Activated naive CD4-positive, alpha-beta T cell treated with anti-CD3 and anti-CD28 coated beads, Interleukin-2, amount 50 U/mL, for 72 hours (primary cell): ENCODE results near the gene CC2D2A. TPM values are rescaled to one million over a fixed set of nuclear protein-coding genes. Genes with fewer than 3 reads are reported as not detected.
A peak's percentile ranks its signal among the peaks of the same experiment; 100 is the strongest.

ENCODE experiments used
- ATAC-seq, 2 donors: fragments of 150-1000 bp; cut with Tn5 transposase; 2 replicates each; pipeline ENCODE4 v1.10.0; 2021; ENCODE audit warnings: mild to moderate bottlenecking in 2 of 2, moderate library complexity in 2 of 2
- DNase-seq, 2 donors: peaks; one replicate each; pipeline ENCODE4 v3.0.0; 2021 to 2022; ENCODE audit warnings: low spot score in 2 of 2
- H3K27ac Mint-ChIP-seq, 2 donors: one replicate each; pipeline ENCODE4 v1.8.0; 2022; ENCODE audit warnings: mild to moderate bottlenecking in 2 of 2, mixed read lengths in 2 of 2
- H3K36me3 Mint-ChIP-seq, 2 donors: one replicate each; pipeline ENCODE4 v1.8.0; 2022; ENCODE audit warnings: mixed read lengths in 2 of 2
- H3K9me3 Mint-ChIP-seq, 2 donors: one replicate each; pipeline ENCODE4 v1.8.0; 2022; ENCODE audit warnings: mixed read lengths in 2 of 2
- total RNA-seq, 2 donors: library from RNA; stranded (reverse); gene quantifications; one replicate each; pipeline ENCODE4 v1.2.3, GENCODE V29; 2022

CC2D2A gene
- total RNA-seq, 2 donors from 2014 or later: not detected

DNA sequence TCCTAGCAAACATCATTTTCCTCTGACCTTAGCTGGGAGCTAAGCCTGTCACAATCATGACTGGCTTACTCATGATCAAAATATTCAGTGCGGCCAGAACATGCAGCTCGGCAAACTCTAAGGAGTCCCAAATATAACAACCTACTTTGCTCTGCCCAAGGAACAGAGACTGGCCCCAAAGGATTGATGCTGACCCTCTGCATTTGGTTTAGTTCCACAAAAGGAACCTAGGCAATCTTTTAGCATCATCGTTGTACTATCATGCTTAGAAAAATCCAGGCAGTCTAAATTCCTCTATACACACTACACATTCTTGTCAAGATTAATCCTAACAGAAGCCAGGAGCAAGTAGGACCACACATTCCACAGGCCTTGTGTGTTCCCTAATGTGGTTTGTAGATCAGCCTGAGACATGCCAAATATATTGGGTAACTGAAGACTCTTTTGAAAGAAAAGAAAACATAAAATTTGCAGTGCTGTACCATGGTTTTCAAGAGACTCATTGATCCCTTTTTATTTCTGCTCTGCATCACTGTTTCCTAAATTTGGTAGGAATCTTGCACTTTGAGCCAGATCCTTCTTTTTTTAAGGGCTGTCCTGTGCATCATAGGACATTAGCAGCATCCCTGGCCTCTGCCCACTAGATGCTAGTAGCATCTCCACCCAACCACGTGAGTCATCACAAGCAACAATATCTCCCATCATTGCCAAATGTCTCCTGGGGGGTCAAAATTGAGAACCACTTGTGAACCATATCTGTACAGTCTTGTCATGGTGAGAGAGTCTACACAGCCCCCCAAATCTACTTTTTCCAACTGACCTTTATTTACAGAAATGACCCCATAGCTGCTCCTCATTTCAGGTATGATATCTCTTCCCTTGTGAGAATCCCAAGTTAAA, 17.6 kb upstream of the CC2D2A start:
- H3K27ac Mint-ChIP-seq: no peak overlapping the region
- no peak for DNase-seq
- no peak for ATAC-seq
- H3K36me3 Mint-ChIP-seq: no peaks in the 10 kb centered on the region
- H3K9me3 Mint-ChIP-seq: no peaks in the 10 kb centered on the region

DNA sequence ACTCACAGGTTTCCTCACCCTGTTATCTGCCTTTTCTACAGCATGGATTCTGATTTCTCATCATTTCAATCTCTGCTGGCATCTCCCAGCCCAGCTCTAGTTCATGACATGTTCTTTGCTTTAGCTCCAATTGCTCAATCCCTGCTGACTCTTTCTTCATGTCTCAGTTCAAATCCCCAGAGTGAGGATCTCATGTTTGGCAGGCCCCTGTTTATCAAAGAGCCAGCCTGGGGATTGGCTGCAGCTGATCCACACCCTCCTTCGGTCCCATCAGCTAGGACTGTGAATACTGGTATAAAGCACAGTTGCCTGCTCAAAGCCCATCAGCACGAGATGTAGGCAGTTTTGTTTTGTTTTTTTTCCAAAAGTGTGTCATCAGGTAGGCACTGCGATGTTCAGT, 14.4 kb upstream of the CC2D2A start:
- no peaks in the 10 kb centered on the region for H3K36me3 Mint-ChIP-seq
- no peak for ATAC-seq
- no peak for DNase-seq
- H3K9me3 Mint-ChIP-seq: no peaks in the 10 kb centered on the region
- no peak overlapping the region for H3K27ac Mint-ChIP-seq

DNA sequence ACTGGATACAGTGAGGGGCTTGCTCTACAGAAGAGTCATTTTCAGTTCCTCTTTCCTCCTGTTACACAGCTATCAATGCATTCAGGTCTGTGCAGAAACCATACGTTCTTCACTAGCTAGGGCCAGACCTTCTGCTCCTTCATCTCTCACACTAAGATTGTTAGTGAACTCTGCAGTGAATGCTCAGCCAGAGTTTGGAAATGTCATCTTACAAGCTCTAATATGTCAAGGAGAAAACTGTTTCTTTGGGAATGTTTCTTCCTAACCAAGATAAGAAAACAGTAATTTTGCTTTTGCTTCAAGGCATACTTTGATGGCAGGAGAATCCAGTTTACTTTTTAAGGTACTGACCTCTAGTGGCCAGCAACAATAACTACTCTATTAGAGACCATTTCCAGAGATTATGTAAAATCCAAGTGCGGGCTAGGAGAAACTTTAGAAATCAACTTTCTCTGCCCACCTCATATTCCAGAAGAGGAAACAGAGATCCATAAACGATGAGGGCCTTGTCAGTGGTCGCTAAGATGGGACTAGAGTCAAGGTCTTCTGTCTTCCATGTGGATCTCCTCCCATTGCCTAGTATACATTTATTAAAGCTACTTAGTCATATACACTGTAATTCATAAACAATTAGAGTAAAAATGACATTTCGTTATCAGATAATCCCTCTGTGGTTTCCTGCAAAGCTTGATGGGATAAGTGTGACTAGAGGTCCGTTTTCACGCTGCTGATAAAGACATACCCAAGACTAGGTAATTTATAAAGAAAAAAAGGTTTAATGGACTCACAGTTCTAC, 12.1 kb upstream of the CC2D2A start:
- Mint-ChIP-seq H3K9me3 (no peaks in the 10 kb centered on the region), H3K36me3 (no peaks in the 10 kb centered on the region), H3K27ac (no peak overlapping the region)
- DNase-seq (no peak), ATAC-seq (peak; percentile 53 to 64)

DNA sequence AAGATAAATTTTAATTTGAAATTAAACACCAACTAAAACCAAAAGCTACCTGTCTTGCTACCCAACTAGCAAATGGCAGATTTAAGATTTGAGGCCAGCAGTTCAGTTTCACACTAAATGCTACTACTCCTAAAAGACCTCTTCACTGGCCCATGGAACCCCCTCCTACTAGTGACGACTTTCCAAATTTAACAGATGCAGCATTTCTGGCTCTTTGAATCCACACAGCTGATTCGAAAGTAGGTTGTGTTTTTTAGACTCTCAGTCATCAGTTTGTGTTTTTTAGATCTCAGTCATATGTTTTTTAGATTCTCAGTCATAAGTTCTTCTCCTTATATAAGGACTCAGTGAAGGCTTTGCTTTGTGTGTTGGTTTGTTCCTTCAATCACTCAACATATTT, 11.1 kb upstream of the CC2D2A start:
- DNase-seq: no peak
- ATAC-seq: no peak
- Mint-ChIP-seq H3K27ac (no peak overlapping the region), H3K36me3 (no peaks in the 10 kb centered on the region), H3K9me3 (no peaks in the 10 kb centered on the region)

DNA sequence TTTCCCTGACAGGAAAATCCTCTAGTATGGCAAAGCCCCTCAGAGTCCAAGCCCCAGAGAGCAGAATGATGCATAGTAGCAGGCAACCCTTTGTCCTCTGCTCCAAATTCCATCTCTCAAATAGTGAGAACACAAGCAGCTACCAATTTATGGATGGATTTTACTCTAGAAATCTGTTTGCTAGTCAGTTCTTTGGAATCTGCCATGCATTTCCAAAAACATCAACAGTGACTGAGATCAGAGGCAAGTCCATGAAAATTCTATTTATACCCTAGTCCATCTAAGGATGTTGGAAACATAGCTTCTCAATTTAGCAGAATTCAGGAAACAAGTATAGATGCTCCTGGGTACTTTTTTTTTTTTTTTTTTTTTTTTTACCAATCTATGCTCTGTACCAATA, 10.0 kb upstream of the CC2D2A start:
- no peak overlapping the region for H3K27ac Mint-ChIP-seq
- H3K36me3 Mint-ChIP-seq: no peaks in the 10 kb centered on the region
- ATAC-seq (no peak), DNase-seq (no peak)
- H3K9me3 Mint-ChIP-seq: no peaks in the 10 kb centered on the region

DNA sequence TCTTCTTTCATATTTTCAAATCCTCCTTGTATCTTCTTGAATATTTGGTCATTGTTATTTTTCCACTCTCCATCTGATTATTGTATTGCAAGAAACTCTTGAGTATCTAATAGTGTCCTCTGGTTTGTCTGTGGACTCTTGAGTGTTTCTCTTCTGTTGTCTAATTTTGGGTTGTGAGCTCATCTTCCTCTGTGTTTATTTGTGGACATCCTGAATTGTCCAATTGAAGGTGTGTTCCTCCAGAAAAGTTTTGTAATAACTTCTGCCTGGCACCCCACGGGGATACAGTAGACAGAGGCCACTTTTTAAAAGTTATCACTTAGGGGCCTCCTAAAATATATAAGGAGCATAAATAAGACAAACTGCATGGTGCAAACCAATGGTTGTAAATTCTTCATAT, 3.1 kb upstream of the CC2D2A start:
- no peak for ATAC-seq
- Mint-ChIP-seq H3K9me3 (no peaks in the 10 kb centered on the region), H3K36me3 (no peaks in the 10 kb centered on the region), H3K27ac (no peak overlapping the region)
- no peak for DNase-seq

DNA sequence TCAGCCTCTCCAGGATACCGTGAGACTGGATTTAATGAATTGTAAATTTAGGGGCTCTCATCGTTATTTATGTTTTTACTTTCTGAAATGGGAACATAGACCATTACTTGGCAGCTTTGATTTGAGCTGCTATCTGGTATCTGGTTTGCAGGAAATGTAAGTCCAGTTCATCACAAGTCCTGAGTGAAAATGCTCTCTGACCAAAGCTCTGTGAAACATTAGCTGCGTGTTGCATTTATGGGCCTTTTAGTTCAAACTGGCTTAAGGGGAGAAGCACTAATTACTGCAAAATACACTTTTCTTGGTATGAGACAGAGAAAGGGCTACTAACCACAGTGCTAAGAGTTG, 420 bp downstream of the CC2D2A start:
- Mint-ChIP-seq H3K9me3 (no peaks in the 10 kb centered on the region), H3K27ac (no peak overlapping the region), H3K36me3 (no peaks in the 10 kb centered on the region)
- no peak for ATAC-seq
- no peak for DNase-seq

DNA sequence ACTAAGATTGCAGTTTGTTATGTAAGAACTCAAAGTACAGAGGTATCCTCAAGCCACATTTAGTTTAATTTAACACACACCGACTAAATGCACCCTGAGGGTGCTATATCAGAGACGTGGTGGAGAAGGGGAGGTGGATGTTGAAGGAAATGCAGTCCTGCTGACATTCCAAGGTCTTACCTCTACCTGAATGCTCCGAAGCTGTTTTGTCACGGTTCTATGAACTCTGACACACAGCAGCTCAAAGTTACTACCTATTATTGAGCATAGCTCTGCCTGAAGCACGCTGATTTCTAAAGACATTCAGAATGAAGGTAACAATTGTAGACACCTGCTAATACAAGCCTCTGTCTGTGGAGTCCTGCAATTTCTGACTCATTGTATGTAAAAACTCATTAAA, 6.7 kb downstream of the CC2D2A start:
- H3K9me3 Mint-ChIP-seq: no peaks in the 10 kb centered on the region
- H3K36me3 Mint-ChIP-seq: no peaks in the 10 kb centered on the region
- ATAC-seq (no peak), DNase-seq (no peak)
- no peak overlapping the region for H3K27ac Mint-ChIP-seq

DNA sequence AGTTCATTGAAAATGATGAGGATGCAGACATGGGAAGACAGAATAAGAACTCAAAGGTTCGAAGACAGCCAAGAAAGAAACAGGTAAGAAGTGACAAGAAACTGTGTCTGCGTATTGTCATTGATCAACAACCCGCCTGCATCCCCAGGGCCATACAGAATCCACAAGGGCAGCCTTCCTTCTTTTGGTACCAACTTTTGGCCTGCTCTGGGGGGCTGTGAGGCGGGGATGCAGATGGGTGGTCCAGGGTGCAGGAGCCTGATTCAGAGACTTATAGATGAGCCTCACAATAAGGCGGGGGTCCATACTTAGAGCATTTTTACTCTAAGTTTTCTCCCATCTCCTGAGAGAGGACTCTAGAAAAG, 9.0 kb downstream of the CC2D2A start:
- peak in 1 of 2 donors; percentile 16 for ATAC-seq
- DNase-seq: no peak
- Mint-ChIP-seq H3K9me3 (peaks cover under 1% of the 10 kb centered on the region in 2 donors), H3K27ac (no peak overlapping the region), H3K36me3 (peaks cover 0 to under 1% of the 10 kb centered on the region in 2 donors)

DNA sequence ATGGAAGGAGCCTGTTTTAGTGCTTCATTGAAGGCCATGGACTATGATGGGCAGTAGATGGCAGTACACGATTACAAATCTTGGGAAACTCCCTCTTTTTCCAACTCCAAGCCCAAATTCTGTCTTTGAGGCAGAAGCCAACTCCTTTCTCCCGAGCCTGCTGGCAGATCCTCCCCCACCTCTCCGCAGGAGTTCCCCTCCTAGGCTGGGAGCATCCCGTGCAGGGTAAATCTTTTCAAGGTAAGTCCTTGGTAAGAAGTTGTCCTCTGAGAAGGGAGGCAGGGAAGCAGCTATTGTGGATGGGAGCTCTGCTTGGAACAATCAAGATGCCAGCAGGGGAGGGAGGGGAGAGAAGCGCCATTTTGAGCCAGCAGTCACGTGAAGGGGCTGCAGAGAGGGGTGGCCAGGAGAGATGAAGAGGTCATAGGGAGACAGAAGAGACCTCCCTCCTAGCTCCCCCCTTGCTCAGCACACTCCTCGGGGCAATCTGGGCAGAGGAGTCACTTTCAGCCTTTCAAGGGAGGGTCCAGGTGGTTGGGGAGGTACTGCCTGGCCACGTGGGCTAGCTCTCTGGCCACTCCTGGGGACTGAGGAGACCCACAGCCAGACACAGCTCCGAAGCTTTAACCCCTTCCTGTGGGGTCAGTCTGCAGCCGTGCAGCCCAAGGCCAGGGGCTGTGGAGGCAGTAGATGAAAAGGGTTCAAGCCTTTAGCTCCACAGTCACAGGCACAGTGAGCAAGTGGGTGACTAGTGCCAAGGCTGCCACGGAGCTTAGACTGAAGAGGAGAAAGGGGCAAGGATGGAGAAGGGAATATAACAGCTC, 9.6 kb downstream of the CC2D2A start:
- ATAC-seq (peak in 1 of 2 donors; percentile 51), DNase-seq (no peak)
- H3K36me3 Mint-ChIP-seq: peaks cover 0 to 4% of the 10 kb centered on the region in 2 donors
- H3K27ac Mint-ChIP-seq: no peak overlapping the region
- H3K9me3 Mint-ChIP-seq: peaks cover 6 to 7% of the 10 kb centered on the region in 2 donors

DNA sequence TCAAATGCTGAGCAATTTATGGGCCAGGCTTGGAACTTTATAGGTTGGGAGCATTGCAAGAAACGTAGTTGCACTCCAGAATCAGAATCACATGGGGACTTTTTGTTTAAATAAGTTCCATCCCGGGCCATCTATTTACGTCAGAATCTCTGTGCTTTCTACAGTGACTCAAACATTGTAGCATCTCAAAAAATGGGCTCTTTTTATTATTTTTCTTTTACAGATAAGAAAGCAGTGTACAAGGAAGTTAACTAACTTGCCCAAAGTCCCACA, 10.2 kb downstream of the CC2D2A start:
- Mint-ChIP-seq H3K36me3 (peaks cover 0 to 4% of the 10 kb centered on the region in 2 donors), H3K9me3 (peaks cover 8 to 9% of the 10 kb centered on the region in 2 donors), H3K27ac (no peak overlapping the region)
- DNase-seq (no peak), ATAC-seq (no peak)

DNA sequence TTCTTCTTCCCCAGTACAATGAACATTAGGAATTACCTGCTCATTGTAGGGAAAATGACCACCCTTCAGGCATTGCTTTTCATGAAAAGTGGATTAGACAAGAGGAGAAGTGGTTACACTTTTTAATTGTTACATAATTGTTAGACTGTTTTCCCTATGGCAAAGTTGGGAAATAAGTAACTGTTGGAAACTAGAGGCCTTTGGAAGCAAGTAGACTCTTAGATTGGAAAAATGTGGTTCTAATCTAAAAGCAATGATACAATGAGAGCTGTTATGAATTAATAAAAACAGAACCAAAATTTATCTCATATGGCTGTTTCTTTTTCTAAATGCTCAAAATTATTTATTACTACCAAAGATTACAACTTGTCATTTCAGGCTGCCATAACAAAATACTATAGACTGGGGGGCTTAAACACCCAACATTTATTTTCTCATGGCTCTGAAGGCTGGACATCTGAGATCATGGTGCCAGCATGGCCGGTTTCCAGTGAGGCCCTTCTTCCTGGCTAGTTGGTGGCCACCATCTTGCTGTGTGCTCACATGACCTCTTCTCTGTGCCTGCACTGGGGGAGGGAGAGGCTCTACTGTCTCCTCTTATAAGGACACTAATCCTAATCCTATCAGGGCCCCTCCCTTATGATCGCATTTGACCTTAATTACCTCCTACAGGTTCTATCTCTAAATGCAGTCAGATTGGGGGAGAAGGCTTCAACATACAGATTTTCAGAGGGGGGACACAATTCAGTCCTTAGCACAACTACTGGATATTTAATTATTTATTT, 12.5 kb downstream of the CC2D2A start:
- Mint-ChIP-seq H3K27ac (no peak overlapping the region), H3K9me3 (peaks cover 13 to 14% of the 10 kb centered on the region in 2 donors), H3K36me3 (peaks cover 0 to 4% of the 10 kb centered on the region in 2 donors)
- ATAC-seq: no peak
- DNase-seq: no peak

DNA sequence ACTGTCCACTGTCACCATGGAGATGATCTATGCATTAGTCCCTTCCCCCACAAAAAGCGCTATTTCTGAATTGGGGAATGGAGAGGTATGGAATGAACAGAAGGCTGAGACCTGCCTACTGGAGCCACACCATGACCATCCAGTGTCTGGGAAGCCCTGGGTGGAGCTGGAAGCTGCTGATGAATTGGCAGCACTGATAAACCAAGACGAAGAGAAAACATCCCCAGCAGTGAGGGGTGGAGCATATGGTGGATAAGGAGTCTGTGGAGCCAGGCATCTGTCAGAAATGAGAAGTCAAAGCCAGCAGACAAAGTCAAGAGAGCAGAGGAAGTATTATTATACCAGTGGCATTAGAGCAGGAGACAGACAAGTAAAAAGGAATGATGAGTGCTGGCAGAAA, 13.2 kb downstream of the CC2D2A start:
- Mint-ChIP-seq H3K9me3 (peaks cover 13 to 14% of the 10 kb centered on the region in 2 donors), H3K27ac (no peak overlapping the region), H3K36me3 (peaks cover 0 to 5% of the 10 kb centered on the region in 2 donors)
- no peak for ATAC-seq
- no peak for DNase-seq

DNA sequence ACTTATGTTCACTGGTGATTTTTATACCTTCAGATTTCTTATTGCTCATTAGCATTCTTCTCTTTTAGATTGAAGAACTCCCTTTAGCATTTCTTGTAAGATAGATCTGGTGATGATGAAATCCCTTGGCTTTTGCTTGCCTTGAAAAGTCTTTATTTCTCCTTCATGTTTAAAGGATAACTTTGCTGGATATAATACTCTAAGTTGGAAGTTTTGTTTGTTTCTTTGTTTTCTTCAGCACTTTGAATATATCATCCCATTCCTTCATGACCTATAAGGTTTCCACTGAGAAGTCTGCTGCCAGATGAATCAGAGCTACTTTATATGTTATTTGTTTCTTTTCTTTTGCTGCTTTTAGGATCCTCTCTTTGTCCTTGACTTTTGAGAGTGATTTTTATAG, 18.5 kb downstream of the CC2D2A start:
- H3K36me3 Mint-ChIP-seq: peaks cover 12 to 27% of the 10 kb centered on the region in 2 donors
- ATAC-seq (no peak), DNase-seq (no peak)
- H3K9me3 Mint-ChIP-seq: peaks cover 29 to 30% of the 10 kb centered on the region in 2 donors
- H3K27ac Mint-ChIP-seq: no peak overlapping the region

DNA sequence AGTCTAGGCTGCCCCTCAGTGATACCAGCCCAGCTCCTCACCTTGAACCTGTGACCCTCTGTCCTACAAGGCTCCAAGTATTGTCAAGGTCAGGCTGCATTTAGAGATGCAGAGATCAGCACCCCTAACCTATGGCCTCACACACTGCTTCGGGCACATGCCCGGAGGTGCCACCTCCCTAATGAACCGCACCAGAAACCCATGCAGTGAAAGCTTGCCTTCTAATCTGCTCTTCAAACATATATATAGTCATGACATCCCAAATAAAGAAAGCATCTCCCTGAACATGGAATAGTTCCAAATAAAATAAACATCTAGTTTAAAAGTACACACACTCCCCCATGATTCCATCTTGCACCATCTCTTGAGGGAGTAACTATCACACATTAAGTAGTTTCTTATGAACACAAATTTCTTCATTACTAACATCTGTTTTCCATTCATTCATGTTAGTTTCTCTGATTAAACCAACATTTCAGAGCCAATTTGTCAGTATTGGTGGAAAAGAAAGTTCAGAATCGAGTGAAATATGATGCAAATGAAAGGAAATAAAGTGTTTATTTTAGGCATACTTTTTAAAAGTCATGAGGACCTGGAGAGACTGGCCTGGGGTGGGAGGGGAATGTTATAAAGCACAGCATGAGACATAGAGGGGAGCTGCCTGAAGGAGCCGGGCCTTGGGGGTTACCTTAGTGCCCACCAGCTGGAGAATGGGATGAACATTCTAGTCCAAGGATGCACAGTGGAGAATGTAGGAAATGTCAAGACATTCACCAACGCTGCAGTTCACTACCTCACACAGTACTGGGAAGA, 19.2 kb downstream of the CC2D2A start:
- ATAC-seq: no peak
- Mint-ChIP-seq H3K27ac (no peak overlapping the region), H3K9me3 (peaks cover 27 to 28% of the 10 kb centered on the region in 2 donors), H3K36me3 (peaks cover 12 to 24% of the 10 kb centered on the region in 2 donors)
- no peak for DNase-seq

DNA sequence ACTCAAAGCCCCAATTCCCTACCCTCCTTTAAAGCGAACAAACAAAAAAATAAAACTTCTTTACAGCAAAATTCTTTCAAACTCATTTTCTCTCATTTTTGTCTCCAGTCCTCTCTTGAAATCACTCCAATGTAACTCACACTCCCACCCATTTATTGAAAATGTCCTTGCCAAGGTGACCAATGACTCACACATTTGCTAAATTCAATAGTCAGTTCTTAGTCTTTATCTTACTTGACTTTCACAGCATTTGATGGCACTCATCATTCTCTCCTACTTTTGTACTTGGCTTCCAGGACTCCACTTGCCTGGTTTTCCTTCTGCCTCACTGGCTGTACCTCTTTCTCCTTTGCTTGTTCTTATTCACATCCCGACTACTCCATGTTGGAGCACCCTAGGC, 19.9 kb downstream of the CC2D2A start:
- Mint-ChIP-seq H3K9me3 (peaks cover 21% of the 10 kb centered on the region in 2 donors), H3K36me3 (peaks cover 12 to 22% of the 10 kb centered on the region in 2 donors), H3K27ac (no peak overlapping the region)
- DNase-seq (no peak), ATAC-seq (no peak)
